Testis (tissue), 3 donors: ENCODE data around the gene CAMK2B. TPM values are rescaled to one million over a fixed set of nuclear protein-coding genes. Genes with fewer than 3 reads are reported as not detected.
"Not testable (repeated sequence)": the region's sequence is repeated elsewhere in the genome, so short reads cannot be mapped to it uniquely, and the experiment has no call there.

Experiments used
- DNase-seq: peaks from one replicate; pipeline ENCODE4 v3.0.0-alpha.2; 2019
- H3K27ac ChIP-seq, 2 donors: fragments of 200-600 bp; sonication (generic); one replicate each; pipeline ENCODE4 v1.5.1; 2019
- H3K27me3 ChIP-seq: fragments of 200-600 bp; sonication (generic); one replicate; pipeline ENCODE4 v1.5.1; 2019
- H3K36me3 ChIP-seq: fragments of 200-600 bp; sonication (generic); one replicate; pipeline ENCODE4 v1.5.1; 2017; ENCODE audit warnings: low read depth; ENCODE audit errors: missing control alignments
- H3K4me1 ChIP-seq: fragments of 200-600 bp; sonication (generic); one replicate; pipeline ENCODE4 v1.5.1; 2019
- H3K4me3 ChIP-seq, 2 donors: fragments of 200-600 bp; sonication (generic); one replicate each; pipeline ENCODE4 v1.5.1; 2017 to 2019
- H3K9me3 ChIP-seq: fragments of 200-600 bp; sonication (generic); one replicate; pipeline ENCODE4 v1.5.1; 2017
- POLR2A ChIP-seq: fragments of 450-650 bp; IDR thresholded peaks from one replicate; pipeline ENCODE4 v1.6.1; 2017; ENCODE audit warnings: antibody characterized with exemption, mild to moderate bottlenecking, moderate library complexity
- WGBS, 2 donors: methylation state at CpG; one replicate each; pipeline ENCODE4 v1.1.5; 2018; 5-methylcytosine and 5-hydroxymethylcytosine counted together
- intact Hi-C: fragments of 100-400 bp; cut with DNase I; formaldehyde crosslinking; loops from one replicate; pipeline ENCODE4 v1.15.1; 2023; ENCODE audit warnings: low total_unique reads
- polyA plus RNA-seq: library from polyadenylated mRNA; stranded (reverse); fragments of 350-450 nt; fragmentation: Illumina TruSeq; extraction: RNeasy Lipid Tissue Mini Kit (QIAGEN cat#74804); gene quantifications from one replicate; pipeline ENCODE4 v1.2.3, GENCODE V29; 2014; ENCODE audit warnings: low read depth, low replicate concordance; ENCODE audit not compliant: insufficient read depth
- total RNA-seq, 2 donors: library from RNA; depleted of rRNA; stranded (reverse); fragments of >200 nt; gene quantifications; one replicate each; pipeline ENCODE4 v1.2.3, GENCODE V29; 2016
- TF ChIP-seq, protein P1 (sequence below), 3 experiments: fragments of 450-650 bp in 2 of 3; fragments of 200-600 bp in 1 of 3; sonication (generic) in 1 of 3; IDR thresholded peaks; one replicate each; pipeline ENCODE4 v1.5.1; 2016 to 2019; ENCODE audit warnings: antibody characterized with exemption in 3 of 3, mild to moderate bottlenecking in 2 of 3, moderate library complexity in 1 of 3

The CAMK2B gene
- total and polyA plus RNA-seq, 3 donors from 2014 or later: 4.0 to 12.5 (median 12.1) TPM

- no peaks in the 10 kb centered on the region for H3K9me3 ChIP-seq
- no peak overlapping the region for H3K27ac ChIP-seq
- H3K4me1 ChIP-seq: no peaks in the 10 kb centered on the region
- no peaks in the 10 kb centered on the region for H3K27me3 ChIP-seq
- 65 to 70% methylated on average over 4 of the region's 4 CpGs for WGBS, 2 donors
- TF ChIP-seq, protein P1, sequence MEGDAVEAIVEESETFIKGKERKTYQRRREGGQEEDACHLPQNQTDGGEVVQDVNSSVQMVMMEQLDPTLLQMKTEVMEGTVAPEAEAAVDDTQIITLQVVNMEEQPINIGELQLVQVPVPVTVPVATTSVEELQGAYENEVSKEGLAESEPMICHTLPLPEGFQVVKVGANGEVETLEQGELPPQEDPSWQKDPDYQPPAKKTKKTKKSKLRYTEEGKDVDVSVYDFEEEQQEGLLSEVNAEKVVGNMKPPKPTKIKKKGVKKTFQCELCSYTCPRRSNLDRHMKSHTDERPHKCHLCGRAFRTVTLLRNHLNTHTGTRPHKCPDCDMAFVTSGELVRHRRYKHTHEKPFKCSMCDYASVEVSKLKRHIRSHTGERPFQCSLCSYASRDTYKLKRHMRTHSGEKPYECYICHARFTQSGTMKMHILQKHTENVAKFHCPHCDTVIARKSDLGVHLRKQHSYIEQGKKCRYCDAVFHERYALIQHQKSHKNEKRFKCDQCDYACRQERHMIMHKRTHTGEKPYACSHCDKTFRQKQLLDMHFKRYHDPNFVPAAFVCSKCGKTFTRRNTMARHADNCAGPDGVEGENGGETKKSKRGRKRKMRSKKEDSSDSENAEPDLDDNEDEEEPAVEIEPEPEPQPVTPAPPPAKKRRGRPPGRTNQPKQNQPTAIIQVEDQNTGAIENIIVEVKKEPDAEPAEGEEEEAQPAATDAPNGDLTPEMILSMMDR (IDR thresholded peaks at IDR 0.05): no peak
- intact Hi-C loops: no loop called here
- no peak overlapping the region for H3K4me3 ChIP-seq
- DNase-seq: peak; percentile 12
- no peaks in the 10 kb centered on the region for H3K36me3 ChIP-seq
These were observed 147.7 kb downstream of the CAMK2B start for GRCh38 chr7:44177570-44178131.

DNA sequence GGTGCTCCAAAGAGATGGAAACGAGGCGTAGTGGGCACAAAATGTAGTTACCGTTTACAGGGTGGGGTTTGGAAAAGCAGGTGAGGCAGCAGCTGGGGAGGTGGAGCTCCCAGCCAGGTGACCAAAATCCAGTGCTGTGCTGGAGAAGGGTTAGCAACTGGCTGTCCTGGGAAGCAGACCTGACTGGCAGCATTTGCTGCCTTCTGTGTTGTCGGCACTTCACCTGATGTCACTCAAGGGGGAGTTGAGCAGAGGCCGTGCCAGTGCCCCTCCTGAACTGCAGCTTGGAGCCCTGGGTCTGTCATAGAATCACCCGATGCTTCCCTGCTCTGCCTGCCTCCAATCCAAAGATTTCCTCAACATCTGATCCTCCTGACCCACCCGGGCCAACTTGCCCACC is 148.9 kb downstream of the CAMK2B start:
- DNase-seq: no peak
- WGBS, 2 donors: 72 to 85% methylated on average over 6 to 7 of the region's 7 CpGs
- Histone ChIP-seq H3K36me3 (no peaks in the 10 kb centered on the region), H3K9me3 (no peaks in the 10 kb centered on the region), H3K4me3 (no peak overlapping the region), H3K4me1 (no peaks in the 10 kb centered on the region), H3K27me3 (no peaks in the 10 kb centered on the region), H3K27ac (no peak overlapping the region)
- TF ChIP-seq, protein P1 (IDR thresholded peaks at IDR 0.05): no peak
- no peak for TF ChIP-seq POLR2A
- intact Hi-C loops: no loop called here

- TF ChIP-seq, protein P1 (IDR thresholded peaks at IDR 0.05): no peak
- no peak for TF ChIP-seq POLR2A
- Histone ChIP-seq H3K4me3 (no peak overlapping the region), H3K27ac (no peak overlapping the region), H3K9me3 (no peaks in the 10 kb centered on the region), H3K4me1 (no peaks in the 10 kb centered on the region), H3K36me3 (no peaks in the 10 kb centered on the region), H3K27me3 (no peaks in the 10 kb centered on the region)
- 76 to 100% methylated on average over 2 to 3 of the region's 3 CpGs for WGBS, 2 donors
- DNase-seq: peak; percentile 4
- intact Hi-C loops: no loop called here
These were observed 149.7 kb downstream of the CAMK2B start for GRCh38 chr7:44175730-44176129.

DNA sequence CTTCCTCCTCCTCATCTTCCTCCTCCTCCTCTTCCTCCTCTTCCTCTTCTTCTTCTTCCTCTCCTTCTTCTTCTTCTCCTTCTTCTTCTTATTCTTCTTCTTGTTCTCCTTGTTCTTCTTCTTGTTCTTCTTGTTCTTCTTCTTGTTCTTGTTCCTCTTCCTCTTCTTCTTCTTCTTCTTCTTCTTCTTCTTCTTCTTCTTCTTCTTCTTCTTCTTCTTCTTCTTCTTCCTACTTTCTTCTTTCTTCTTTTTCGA is 150.8 kb downstream of the CAMK2B start:
- WGBS, 2 donors: 75 to 95% methylated on average over 1 of the region's 1 CpG
- H3K36me3 ChIP-seq, H3K4me1 ChIP-seq, DNase-seq, H3K4me3 ChIP-seq, H3K27me3 ChIP-seq, intact Hi-C loops, H3K27ac ChIP-seq, H3K9me3 ChIP-seq: not testable (repeated sequence)

DNA sequence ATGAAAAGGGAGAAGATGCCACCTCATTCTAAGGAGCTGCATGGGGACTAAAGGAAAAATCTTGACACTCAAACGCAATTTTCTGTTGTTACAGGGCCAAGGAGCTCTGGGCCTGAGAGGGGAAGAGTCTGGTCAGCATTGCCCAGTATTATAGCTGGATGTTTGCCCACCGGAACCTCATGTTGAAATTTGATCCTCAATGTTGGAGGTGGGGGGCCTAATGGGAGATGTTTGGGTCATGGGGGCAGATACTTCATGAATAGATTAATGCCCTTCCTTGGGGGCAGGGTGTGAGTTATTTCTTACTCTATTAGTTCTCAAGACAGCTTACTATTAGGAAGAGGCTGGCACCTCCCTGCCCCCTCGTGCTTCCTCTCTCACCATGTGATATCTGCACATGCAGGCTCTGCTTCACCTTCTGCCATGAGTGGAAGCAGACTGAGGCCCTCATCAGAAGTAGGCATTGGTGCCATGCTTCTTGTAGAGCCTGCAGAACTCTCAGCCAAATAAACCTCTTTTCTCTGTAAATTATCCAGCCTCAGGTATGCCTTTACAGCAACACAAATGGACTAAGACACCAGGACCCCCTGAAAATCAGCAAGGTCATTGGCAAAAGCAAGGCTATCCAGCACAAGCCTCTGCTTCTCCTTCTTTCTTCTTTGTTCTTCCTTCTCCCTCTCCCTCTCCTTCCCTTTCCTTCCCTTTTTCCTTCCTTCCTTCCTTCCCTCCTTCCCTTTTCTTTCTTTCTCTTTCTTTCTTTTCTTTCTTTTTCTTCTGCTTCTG is 151.3 kb downstream of the CAMK2B start:
- intact Hi-C loops: no loop called here
- Histone ChIP-seq H3K27me3 (no peaks in the 10 kb centered on the region), H3K36me3 (no peaks in the 10 kb centered on the region), H3K27ac (no peak overlapping the region), H3K9me3 (no peaks in the 10 kb centered on the region), H3K4me1 (no peaks in the 10 kb centered on the region), H3K4me3 (no peak overlapping the region)
- 60 to 66% methylated on average over 3 of the region's 3 CpGs for WGBS, 2 donors
- DNase-seq: no peak
- no peak for TF ChIP-seq POLR2A
- TF ChIP-seq, protein P1 (IDR thresholded peaks at IDR 0.05): no peak
